ENCODE results near the gene NTRK2. TPM values are rescaled to one million over a fixed set of nuclear protein-coding genes. Genes with fewer than 3 reads are reported as not detected.

Gene NTRK2
- total RNA-seq, 1 donor from 2014 or later = 4.6 TPM

DNA sequence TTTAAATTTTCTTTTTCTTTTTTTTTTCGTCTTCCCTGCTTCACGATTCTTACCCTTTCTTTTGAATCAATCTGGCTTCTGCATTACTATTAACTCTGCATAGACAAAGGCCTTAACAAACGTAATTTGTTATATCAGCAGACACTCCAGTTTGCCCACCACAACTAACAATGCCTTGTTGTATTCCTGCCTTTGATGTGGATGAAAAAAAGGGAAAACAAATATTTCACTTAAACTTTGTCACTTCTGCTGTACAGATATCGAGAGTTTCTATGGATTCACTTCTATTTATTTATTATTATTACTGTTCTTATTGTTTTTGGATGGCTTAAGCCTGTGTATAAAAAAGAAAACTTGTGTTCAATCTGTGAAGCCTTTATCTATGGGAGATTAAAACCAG lies 352.2 kb downstream of the NTRK2 start:
- no peak overlapping the region for H3K27ac Mint-ChIP-seq (ENCODE audit: unreplicated experiment)
- no peak for FAIRE-seq
- no peaks in the 10 kb centered on the region for H3K36me3 ChIP-seq (ENCODE audit: insufficient read depth, low read length)

DNA sequence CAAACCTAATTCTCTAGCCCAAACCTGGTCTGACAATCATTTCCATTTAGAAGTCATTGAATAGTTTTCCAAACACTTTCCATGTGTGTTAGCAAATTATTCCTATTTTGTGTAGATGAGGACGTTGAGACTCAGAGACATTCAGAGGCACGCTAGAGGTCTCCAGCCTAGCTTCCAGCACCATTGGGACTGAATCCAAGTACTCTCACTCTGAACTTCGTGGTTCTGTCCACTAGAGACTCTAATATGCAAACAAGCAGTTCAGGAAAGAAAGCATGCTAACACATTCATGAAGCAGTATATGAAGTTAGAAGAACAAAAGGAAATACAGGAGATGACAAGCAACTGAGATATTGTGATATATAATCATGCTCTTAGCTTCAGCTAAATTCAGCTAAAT lies 354.8 kb downstream of the NTRK2 start:
- Mint-ChIP-seq H3K27me3 (ENCODE audit: low read depth, unreplicated experiment) (no peaks in the 10 kb centered on the region), H3K9me3 (ENCODE audit: unreplicated experiment) (no peaks in the 10 kb centered on the region), H3K36me3 (ENCODE audit: low read depth, unreplicated experiment) (no peaks in the 10 kb centered on the region), H3K4me1 (ENCODE audit: low read depth, unreplicated experiment) (peaks cover 14% of the 10 kb centered on the region), H3K4me3 (ENCODE audit: unreplicated experiment) (no peak overlapping the region), H3K27ac (ENCODE audit: unreplicated experiment) (no peak overlapping the region)
- Histone ChIP-seq H3K9ac (ENCODE audit: low read length) (no peak overlapping the region), H4K20me1 (ENCODE audit: insufficient read depth, low read length) (no peaks in the 10 kb centered on the region), H3K27ac (ENCODE audit: low read depth, low read length) (no peak overlapping the region), H2AFZ (ENCODE audit: low read depth, low read length) (no peak overlapping the region), H3K36me3 (ENCODE audit: insufficient read depth, low read length) (no peaks in the 10 kb centered on the region), H3K4me1 (ENCODE audit: insufficient read depth, low read length) (peaks cover 2% of the 10 kb centered on the region), H3K4me2 (ENCODE audit: low read length) (no peak overlapping the region), H3K9me3 (ENCODE audit: insufficient read depth, low read depth, low read length) (no peaks in the 10 kb centered on the region), H3K4me3 (ENCODE audit: insufficient read depth, low read depth, low read length) (no peak overlapping the region), H3K79me2 (ENCODE audit: insufficient read depth, low read length) (no peaks in the 10 kb centered on the region), H3K27me3 (ENCODE audit: insufficient read depth, low read length) (peaks cover 4% of the 10 kb centered on the region)
- FAIRE-seq (no peak), DNase-seq (ENCODE audit: low read depth) (no peak)
- TF ChIP-seq, protein P1, sequence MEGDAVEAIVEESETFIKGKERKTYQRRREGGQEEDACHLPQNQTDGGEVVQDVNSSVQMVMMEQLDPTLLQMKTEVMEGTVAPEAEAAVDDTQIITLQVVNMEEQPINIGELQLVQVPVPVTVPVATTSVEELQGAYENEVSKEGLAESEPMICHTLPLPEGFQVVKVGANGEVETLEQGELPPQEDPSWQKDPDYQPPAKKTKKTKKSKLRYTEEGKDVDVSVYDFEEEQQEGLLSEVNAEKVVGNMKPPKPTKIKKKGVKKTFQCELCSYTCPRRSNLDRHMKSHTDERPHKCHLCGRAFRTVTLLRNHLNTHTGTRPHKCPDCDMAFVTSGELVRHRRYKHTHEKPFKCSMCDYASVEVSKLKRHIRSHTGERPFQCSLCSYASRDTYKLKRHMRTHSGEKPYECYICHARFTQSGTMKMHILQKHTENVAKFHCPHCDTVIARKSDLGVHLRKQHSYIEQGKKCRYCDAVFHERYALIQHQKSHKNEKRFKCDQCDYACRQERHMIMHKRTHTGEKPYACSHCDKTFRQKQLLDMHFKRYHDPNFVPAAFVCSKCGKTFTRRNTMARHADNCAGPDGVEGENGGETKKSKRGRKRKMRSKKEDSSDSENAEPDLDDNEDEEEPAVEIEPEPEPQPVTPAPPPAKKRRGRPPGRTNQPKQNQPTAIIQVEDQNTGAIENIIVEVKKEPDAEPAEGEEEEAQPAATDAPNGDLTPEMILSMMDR (IDR thresholded peaks at IDR 0.05; ENCODE audit: insufficient read depth, low read depth, low read length) = no peak
- no peak for TF ChIP-seq EZH2 (IDR thresholded peaks at IDR 0.05; ENCODE audit: insufficient read depth, low read length)

More for the DNA sequence above, 352.2 kb downstream of the NTRK2 start:
- Histone ChIP-seq H3K9me3 (ENCODE audit: insufficient read depth, low read depth, low read length) (no peaks in the 10 kb centered on the region), H3K4me1 (ENCODE audit: insufficient read depth, low read length) (peaks cover 2% of the 10 kb centered on the region), H4K20me1 (ENCODE audit: insufficient read depth, low read length) (no peaks in the 10 kb centered on the region), H3K4me2 (ENCODE audit: low read length) (no peak overlapping the region), H3K4me3 (ENCODE audit: insufficient read depth, low read depth, low read length) (no peak overlapping the region), H2AFZ (ENCODE audit: low read depth, low read length) (no peak overlapping the region), H3K27me3 (ENCODE audit: insufficient read depth, low read length) (peaks cover 8% of the 10 kb centered on the region), H3K27ac (ENCODE audit: low read depth, low read length) (no peak overlapping the region), H3K79me2 (ENCODE audit: insufficient read depth, low read length) (no peaks in the 10 kb centered on the region), H3K9ac (ENCODE audit: low read length) (no peak overlapping the region)
- no peaks in the 10 kb centered on the region for H3K36me3 Mint-ChIP-seq (ENCODE audit: low read depth, unreplicated experiment)
- H3K27me3 Mint-ChIP-seq (ENCODE audit: low read depth, unreplicated experiment) = no peaks in the 10 kb centered on the region
- no peak overlapping the region for H3K4me3 Mint-ChIP-seq (ENCODE audit: unreplicated experiment)
- TF ChIP-seq, protein P1 (IDR thresholded peaks at IDR 0.05; ENCODE audit: insufficient read depth, low read depth, low read length) = no peak
- no peak for TF ChIP-seq EZH2 (IDR thresholded peaks at IDR 0.05; ENCODE audit: insufficient read depth, low read length)
- no peak for DNase-seq (ENCODE audit: low read depth)
- no peaks in the 10 kb centered on the region for H3K9me3 Mint-ChIP-seq (ENCODE audit: unreplicated experiment)
- H3K4me1 Mint-ChIP-seq (ENCODE audit: low read depth, unreplicated experiment) = peaks cover 12% of the 10 kb centered on the region

DNA sequence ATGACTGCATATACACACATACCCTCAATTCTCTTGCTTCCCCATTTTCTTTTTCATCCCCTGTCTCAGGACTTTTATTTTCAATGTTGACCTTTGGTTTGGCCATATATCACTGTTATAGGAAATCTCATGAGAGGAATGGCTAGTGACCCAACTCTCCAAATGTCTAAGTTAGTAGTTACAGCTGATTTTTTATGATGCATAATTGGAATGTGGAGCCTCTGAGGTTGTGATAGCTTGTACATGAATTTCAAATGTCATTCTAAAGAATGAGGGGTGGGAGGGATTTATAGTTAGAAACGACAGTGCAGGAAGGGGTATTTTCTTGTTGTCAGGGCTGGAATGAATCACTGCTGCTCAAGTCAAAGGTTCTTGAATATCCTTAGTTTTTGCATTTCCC lies 356.1 kb downstream of the NTRK2 start:
- no peak overlapping the region for H3K4me3 Mint-ChIP-seq (ENCODE audit: unreplicated experiment)
- no peaks in the 10 kb centered on the region for H3K27me3 Mint-ChIP-seq (ENCODE audit: low read depth, unreplicated experiment)
- peaks cover 14% of the 10 kb centered on the region for H3K4me1 Mint-ChIP-seq (ENCODE audit: low read depth, unreplicated experiment)
- DNase-seq (ENCODE audit: low read depth) (no peak), FAIRE-seq (no peak)
- Histone ChIP-seq H3K4me1 (ENCODE audit: insufficient read depth, low read length) (peaks cover 2% of the 10 kb centered on the region), H4K20me1 (ENCODE audit: insufficient read depth, low read length) (no peaks in the 10 kb centered on the region), H3K79me2 (ENCODE audit: insufficient read depth, low read length) (no peaks in the 10 kb centered on the region), H3K36me3 (ENCODE audit: insufficient read depth, low read length) (no peaks in the 10 kb centered on the region), H3K9ac (ENCODE audit: low read length) (no peak overlapping the region), H3K27me3 (ENCODE audit: insufficient read depth, low read length) (peaks cover 4% of the 10 kb centered on the region), H3K4me2 (ENCODE audit: low read length) (no peak overlapping the region), H2AFZ (ENCODE audit: low read depth, low read length) (no peak overlapping the region), H3K4me3 (ENCODE audit: insufficient read depth, low read depth, low read length) (no peak overlapping the region), H3K9me3 (ENCODE audit: insufficient read depth, low read depth, low read length) (no peaks in the 10 kb centered on the region), H3K27ac (ENCODE audit: low read depth, low read length) (no peak overlapping the region)
- no peak overlapping the region for H3K27ac Mint-ChIP-seq (ENCODE audit: unreplicated experiment)
- no peaks in the 10 kb centered on the region for H3K9me3 Mint-ChIP-seq (ENCODE audit: unreplicated experiment)
- TF ChIP-seq, protein P1 (IDR thresholded peaks at IDR 0.05; ENCODE audit: insufficient read depth, low read depth, low read length) = no peak
- TF ChIP-seq EZH2 (IDR thresholded peaks at IDR 0.05; ENCODE audit: insufficient read depth, low read length) = no peak
- H3K36me3 Mint-ChIP-seq (ENCODE audit: low read depth, unreplicated experiment) = no peaks in the 10 kb centered on the region
